Muscle layer of colon (tissue), 2 donors: ENCODE data around the gene CLMN.

ENCODE experiments used
- H3K27ac ChIP-seq: one replicate; pipeline ENCODE4 v1.7.0; 2013; ENCODE audit warnings: low read depth, mild to moderate bottlenecking, low read length, moderate library complexity
- H3K27me3 ChIP-seq, 2 donors: one replicate each; pipeline ENCODE4 v1.7.0; 2013; ENCODE audit warnings: low read length in 2 of 2, mild to moderate bottlenecking in 2 of 2; ENCODE audit not compliant: insufficient read depth in 2 of 2, control insufficient read depth in 1 of 2
- H3K36me3 ChIP-seq: one replicate; pipeline ENCODE4 v1.7.0; 2013; ENCODE audit warnings: mild to moderate bottlenecking, low read length; ENCODE audit not compliant: insufficient read depth
- H3K4me1 ChIP-seq: one replicate; pipeline ENCODE4 v1.7.0; 2013; ENCODE audit warnings: mild to moderate bottlenecking, low read length; ENCODE audit not compliant: insufficient read depth
- H3K4me3 ChIP-seq, 2 donors: one replicate each; pipeline ENCODE4 v1.7.0; 2013; ENCODE audit warnings: low read length in 2 of 2, low read depth in 1 of 2, mild to moderate bottlenecking in 1 of 2, moderate library complexity in 1 of 2
- H3K9ac ChIP-seq: one replicate; pipeline ENCODE4 v1.7.0; 2013; ENCODE audit warnings: low read length
- H3K9me3 ChIP-seq: one replicate; pipeline ENCODE4 v1.7.0; 2013; ENCODE audit warnings: mild to moderate bottlenecking, low read length
- donor health status: abdominal sarcoma.
- donor health status: Adenocarcinoma of cecum.

CLMN gene

GRCh38 chr14:95328729-95329503 lies 9.2 kb upstream of the CLMN start:
- Histone ChIP-seq H3K27ac (no peak overlapping the region), H3K4me1 (no peaks in the 10 kb centered on the region), H3K27me3 (no peaks in the 10 kb centered on the region), H3K4me3 (no peak overlapping the region), H3K9me3 (no peaks in the 10 kb centered on the region), H3K36me3 (no peaks in the 10 kb centered on the region), H3K9ac (no peak overlapping the region)

- Histone ChIP-seq H3K27ac (no peak overlapping the region), H3K36me3 (no peaks in the 10 kb centered on the region), H3K9me3 (no peaks in the 10 kb centered on the region), H3K4me1 (no peaks in the 10 kb centered on the region), H3K4me3 (no peak overlapping the region), H3K9ac (no peak overlapping the region), H3K27me3 (no peaks in the 10 kb centered on the region)
Observed at GRCh38 chr14:95327558-95328374, 8.1 kb upstream of the CLMN start.

- H3K9ac ChIP-seq = no peak overlapping the region
- no peak overlapping the region for H3K4me3 ChIP-seq
- no peaks in the 10 kb centered on the region for H3K36me3 ChIP-seq
- H3K4me1 ChIP-seq = no peaks in the 10 kb centered on the region
- no peaks in the 10 kb centered on the region for H3K9me3 ChIP-seq
- no peak overlapping the region for H3K27ac ChIP-seq
- H3K27me3 ChIP-seq = no peaks in the 10 kb centered on the region
Observed at GRCh38 chr14:95326987-95327386, 7.3 kb upstream of the CLMN start.

GRCh38 chr14:95323917-95324316 lies 4.2 kb upstream of the CLMN start:
- H3K9ac ChIP-seq = no peak overlapping the region
- H3K27ac ChIP-seq = no peak overlapping the region
- peaks cover 3% of the 10 kb centered on the region for H3K4me1 ChIP-seq
- no peaks in the 10 kb centered on the region for H3K27me3 ChIP-seq
- no peaks in the 10 kb centered on the region for H3K9me3 ChIP-seq
- no peak overlapping the region for H3K4me3 ChIP-seq
- no peaks in the 10 kb centered on the region for H3K36me3 ChIP-seq

GRCh38 chr14:95323361-95323760 lies 3.7 kb upstream of the CLMN start:
- Histone ChIP-seq H3K9ac (no peak overlapping the region), H3K9me3 (no peaks in the 10 kb centered on the region), H3K4me1 (peaks cover 8% of the 10 kb centered on the region), H3K27ac (no peak overlapping the region), H3K27me3 (no peaks in the 10 kb centered on the region), H3K36me3 (no peaks in the 10 kb centered on the region), H3K4me3 (no peak overlapping the region)

GRCh38 chr14:95322651-95323050 lies 2.9 kb upstream of the CLMN start:
- H3K27me3 ChIP-seq = no peaks in the 10 kb centered on the region
- H3K4me1 ChIP-seq = peaks cover 8% of the 10 kb centered on the region
- H3K4me3 ChIP-seq = no peak overlapping the region
- no peaks in the 10 kb centered on the region for H3K9me3 ChIP-seq
- H3K27ac ChIP-seq = no peak overlapping the region
- H3K9ac ChIP-seq = no peak overlapping the region
- no peaks in the 10 kb centered on the region for H3K36me3 ChIP-seq

GRCh38 chr14:95321693-95322455 lies 2.2 kb upstream of the CLMN start:
- Histone ChIP-seq H3K9me3 (no peaks in the 10 kb centered on the region), H3K4me1 (peaks cover 8% of the 10 kb centered on the region), H3K27ac (no peak overlapping the region), H3K27me3 (no peaks in the 10 kb centered on the region), H3K9ac (no peak overlapping the region), H3K4me3 (no peak overlapping the region), H3K36me3 (no peaks in the 10 kb centered on the region)

GRCh38 chr14:95320955-95321600 lies 1.4 kb upstream of the CLMN start:
- no peaks in the 10 kb centered on the region for H3K36me3 ChIP-seq
- H3K27me3 ChIP-seq = no peaks in the 10 kb centered on the region
- H3K9ac ChIP-seq = no peak overlapping the region
- no peak overlapping the region for H3K4me3 ChIP-seq
- H3K4me1 ChIP-seq = peaks cover 8% of the 10 kb centered on the region
- no peak overlapping the region for H3K27ac ChIP-seq
- H3K9me3 ChIP-seq = no peaks in the 10 kb centered on the region

- Histone ChIP-seq H3K36me3 (no peaks in the 10 kb centered on the region), H3K27ac (no peak overlapping the region), H3K9me3 (no peaks in the 10 kb centered on the region), H3K9ac (no peak overlapping the region), H3K4me3 (peak overlapping the region; percentile 30 to 41), H3K4me1 (peaks cover 8% of the 10 kb centered on the region), H3K27me3 (no peaks in the 10 kb centered on the region)
Observed at GRCh38 chr14:95320078-95320895, 579 bp upstream of the CLMN start.

DNA sequence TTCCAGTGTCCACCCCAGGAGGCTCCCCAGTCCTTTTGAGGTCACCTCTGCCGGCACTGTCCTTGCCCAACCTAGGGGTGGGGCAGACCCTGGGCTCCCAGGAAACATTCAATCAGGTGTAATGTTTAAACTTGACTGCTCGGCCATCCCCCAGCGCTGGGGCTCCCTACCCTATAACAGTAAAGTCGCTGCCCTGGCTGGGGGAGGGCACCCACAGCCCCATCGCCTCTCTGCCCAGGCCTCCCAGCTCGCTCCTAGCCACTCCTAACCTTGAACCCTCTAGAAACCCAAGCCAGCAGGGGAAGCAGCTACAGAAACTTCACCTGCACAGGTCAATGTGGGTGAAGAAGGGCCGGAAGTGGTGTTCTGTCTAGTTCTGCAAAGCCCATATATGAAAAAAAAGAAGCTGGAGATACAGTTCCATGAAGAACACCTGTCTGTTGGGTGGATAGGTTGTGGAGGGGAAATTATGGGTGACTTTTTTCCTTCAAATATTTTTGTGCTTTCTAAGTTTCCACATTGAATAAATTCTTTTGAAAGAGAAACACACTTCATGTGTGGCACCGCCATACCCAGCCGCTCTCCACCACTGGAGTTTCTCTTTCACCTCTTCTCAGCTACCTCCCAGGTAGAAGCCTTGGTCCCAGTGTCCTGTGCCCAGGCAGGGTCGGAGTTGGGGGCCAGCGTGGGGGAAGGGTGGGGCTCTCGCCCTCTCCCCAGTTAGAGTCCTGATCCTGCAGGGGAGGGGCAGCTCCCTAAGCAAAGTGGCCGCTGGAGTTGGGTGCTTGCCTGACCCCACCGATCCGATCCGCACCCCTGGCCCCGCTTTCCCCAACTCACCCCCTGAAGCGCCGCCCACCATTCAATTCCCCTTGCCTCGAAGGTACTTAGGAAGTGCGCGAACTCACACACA lies 1.1 kb downstream of the CLMN start:
- Histone ChIP-seq H3K27me3 (no peaks in the 10 kb centered on the region), H3K27ac (peak overlapping the region; percentile 61), H3K36me3 (no peaks in the 10 kb centered on the region), H3K4me3 (peak overlapping the region; percentile 51 to 79), H3K9me3 (no peaks in the 10 kb centered on the region), H3K4me1 (peaks cover 8% of the 10 kb centered on the region), H3K9ac (no peak overlapping the region)
